Prostate gland (tissue), 2 donors: ENCODE measurements around the gene TMEM150B.

ENCODE experiments used
- CTCF ChIP-seq, 4 experiments: fragments of 200-600 bp in 2 of 4; fragments of 450-650 bp in 2 of 4; sonication (generic) in 2 of 4; IDR thresholded peaks; 1 replicate in 3 of 4; 2 replicates in 1 of 4; pipeline ENCODE4 v1.5.1; 2016 to 2019; ENCODE audit warnings: antibody characterized with exemption in 4 of 4, mild to moderate bottlenecking in 2 of 4, moderate library complexity in 2 of 4
- POLR2A ChIP-seq: fragments of 450-650 bp; IDR thresholded peaks from one replicate; pipeline ENCODE4 v1.6.1; 2016; ENCODE audit warnings: antibody characterized with exemption, mild to moderate bottlenecking
- POLR2AphosphoS5 ChIP-seq: sonication (generic); formaldehyde crosslinking; IDR thresholded peaks from one replicate; pipeline ENCODE4 v1.6.1; 2017; ENCODE audit warnings: antibody characterized with exemption

DNA sequence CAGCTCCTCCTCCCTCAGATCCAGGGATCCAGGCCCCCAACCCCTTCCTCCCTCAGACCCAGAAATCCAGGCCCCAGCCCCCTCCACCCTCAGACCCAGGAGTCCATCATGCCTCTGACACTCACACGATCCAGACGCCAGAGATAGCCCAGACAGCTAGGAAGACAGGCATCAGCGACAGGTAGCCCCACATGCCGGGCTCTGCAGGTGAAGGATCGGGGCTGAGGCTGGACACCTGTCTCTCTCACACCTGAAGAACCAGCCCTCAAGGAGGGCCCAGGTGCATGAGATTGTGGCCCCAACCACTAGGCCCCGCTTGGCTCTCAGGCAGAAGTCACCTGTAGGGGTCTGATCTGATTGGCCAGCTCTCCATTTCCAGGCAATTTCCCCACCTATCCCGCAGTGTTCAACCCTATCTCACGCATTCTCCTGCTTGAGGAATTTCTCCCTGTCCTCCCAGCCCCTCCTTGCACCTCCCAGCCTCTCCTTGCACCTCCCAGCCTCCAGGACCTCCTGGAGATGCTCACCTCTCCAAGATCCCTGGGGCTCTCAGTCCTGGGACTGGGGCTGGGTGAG lies 4.2 kb downstream of the TMEM150B start:
- TF ChIP-seq CTCF (IDR thresholded peaks at IDR 0.05) (no peak), POLR2A (no peak), POLR2AphosphoS5 (no peak)
